Measurements from ENCODE around the gene AMPD2.
"Not testable (repeated sequence)": the region's sequence is repeated elsewhere in the genome, so short reads cannot be mapped to it uniquely, and the experiment has no call there.

AMPD2 gene

DNA sequence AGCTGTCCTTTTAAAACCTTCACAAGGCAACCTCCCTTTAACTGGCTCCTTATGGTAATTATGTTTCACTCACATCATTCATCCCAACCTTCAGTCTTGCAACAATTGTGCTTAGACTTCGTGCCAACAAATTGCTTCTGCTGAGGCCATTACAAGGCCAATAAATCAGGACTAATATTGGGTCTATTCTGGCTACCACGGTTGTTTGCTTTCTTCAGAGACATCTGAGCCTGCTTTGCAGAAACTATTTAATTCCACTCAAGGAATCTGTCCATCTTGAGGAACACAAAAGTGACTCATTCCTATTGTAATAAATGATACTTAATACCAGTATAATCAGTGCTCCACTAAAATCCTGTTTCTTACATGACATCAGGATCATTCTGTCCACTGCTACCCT lies 33.7 kb downstream of the AMPD2 start:
- no peak for DNase-seq

DNA sequence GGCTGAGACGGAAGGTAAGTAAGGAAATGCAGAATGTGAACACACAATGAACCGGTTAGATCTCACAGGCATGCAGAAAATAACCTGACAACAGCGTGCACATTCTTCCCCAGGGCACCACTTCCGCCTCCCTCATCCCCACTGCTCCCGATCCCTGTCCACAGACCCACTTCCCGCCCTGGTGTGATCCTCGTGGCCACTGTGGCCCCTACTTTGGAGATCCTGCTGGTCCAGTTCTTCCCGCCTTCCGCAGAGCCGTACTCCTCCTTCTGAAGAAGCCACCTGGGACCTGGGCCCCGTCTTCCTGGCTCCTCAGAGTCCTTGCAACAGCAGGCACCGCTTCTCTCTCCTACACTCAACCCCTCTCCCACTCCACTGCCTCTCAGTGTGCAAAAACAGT lies 34.9 kb downstream of the AMPD2 start:
- no peak for DNase-seq

DNA sequence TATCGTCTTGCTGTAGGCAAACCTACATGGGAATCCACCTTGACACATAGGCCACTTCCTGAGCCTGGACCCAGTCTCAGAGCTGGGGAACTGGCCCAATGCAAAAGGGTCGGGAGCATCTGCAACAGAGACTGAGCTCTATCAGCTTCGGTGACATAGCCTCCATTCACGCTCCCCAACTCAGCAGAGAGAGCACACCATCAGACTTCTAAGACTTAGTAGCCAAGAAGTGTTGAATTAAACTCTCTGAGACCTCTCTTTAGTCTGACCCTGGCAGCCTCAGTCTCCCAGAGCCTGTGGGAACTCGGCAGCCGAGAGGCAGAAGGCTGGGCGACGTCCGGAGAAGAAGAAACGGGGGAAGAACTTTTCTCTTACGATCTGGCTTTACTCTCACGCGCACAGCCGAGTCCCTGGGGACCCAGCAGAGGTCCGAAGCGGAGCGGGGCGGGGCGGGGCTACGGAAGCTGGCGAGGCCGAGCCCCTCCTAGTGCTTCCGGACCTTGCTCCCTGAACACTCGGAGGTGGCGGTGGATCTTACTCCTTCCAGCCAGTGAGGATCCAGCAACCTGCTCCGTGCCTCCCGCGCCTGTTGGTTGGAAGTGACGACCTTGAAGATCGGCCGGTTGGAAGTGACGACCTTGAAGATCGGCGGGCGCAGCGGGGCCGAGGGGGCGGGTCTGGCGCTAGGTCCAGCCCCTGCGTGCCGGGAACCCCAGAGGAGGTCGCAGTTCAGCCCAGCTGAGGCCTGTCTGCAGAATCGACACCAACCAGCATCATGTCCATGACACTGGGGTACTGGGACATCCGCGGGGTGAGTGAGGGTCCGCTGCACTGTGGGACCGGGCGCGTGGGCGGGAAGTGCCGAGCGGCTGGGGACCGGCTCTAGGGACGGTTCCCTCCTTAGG lies 36.2 kb downstream of the AMPD2 start, which contains the start of gene GSTM4:
GSTM4 (plus strand) TSS at position 485 of the 905 bp plus-strand sequence; CDS start at position 776, 291 bp downstream.
- DNase-seq: peak in 3 of 4 experiments; percentile 28 to 42 (median 34)

DNA sequence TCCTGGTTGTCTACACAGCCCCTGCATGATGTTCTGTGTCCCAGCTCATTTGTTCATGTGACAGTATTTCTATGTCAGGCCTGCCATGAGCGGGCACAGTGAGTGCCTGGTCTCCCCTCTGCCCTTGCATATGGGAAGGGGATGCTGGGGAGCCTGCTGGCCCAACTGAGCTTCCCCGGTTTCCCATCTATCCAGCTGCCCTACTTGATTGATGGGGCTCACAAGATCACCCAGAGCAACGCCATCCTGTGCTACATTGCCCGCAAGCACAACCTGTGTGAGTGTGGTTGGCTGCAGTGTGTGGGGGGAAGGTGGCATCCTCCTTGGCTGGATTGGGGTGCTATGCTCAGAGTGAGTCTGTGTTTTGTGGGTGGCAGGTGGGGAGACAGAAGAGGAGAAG lies 37.8 kb downstream of the AMPD2 start:
- no peak for DNase-seq

DNA sequence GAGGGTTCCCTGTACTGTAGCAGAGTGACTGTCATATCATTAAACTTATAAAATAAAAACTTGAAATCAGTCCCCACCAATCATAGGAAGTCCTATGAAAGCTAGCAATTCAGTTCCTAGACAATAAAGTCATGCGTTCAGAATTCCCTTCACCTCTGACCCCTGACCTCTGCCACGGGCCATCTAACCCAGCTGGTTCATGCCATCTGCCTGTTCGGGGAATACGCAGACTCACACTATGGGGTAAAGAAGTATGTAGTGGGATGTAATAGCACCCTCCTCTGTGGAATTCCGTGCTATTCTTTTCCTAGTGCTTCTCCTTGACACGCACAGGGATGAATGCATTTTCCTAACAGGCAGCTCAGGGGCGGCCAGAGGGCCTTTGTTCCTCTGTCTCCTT lies 38.3 kb downstream of the AMPD2 start:
- no peak for DNase-seq

DNA sequence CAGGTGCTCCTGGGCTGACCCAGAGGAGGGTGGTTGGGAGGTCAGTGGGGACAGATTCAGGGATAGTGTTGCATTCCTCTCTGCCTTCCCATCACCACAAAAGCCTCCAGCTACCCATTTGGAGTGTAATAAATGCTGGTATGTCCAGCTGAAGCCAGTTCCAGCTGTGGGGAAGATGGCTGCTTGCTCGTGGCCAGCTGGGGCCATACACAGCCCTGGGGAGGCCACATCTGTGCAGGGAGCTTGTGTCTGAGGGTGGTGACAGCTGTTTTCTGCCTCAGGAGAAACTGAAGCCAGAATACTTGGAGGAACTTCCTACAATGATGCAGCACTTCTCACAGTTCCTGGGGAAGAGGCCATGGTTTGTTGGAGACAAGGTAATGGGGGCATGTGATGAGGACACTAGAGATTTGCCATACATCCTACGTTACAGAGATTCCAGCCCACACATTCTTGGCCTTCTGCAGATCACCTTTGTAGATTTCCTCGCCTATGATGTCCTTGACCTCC lies 39.0 kb downstream of the AMPD2 start:
- DNase-seq: no peak

DNA sequence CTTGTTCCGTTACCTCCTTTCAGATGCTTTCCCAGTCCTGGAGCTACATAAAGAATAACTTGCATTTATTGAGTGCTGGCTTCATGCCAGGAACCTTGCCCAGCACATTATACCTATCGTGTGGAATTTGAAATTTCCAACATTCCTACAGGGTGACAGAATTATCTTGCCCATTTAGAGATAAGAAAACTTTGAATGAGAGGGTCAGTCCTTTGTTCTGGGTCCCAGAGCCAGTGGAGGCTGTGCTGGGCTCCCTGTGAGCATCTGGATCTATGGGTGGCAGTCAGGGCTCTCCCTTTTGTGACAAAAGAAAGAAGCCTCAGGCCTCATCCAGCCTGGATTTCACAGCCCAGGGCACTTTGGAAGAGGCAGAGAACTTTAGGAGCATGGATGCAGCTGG lies 39.5 kb downstream of the AMPD2 start:
- DNase-seq: no peak

DNA sequence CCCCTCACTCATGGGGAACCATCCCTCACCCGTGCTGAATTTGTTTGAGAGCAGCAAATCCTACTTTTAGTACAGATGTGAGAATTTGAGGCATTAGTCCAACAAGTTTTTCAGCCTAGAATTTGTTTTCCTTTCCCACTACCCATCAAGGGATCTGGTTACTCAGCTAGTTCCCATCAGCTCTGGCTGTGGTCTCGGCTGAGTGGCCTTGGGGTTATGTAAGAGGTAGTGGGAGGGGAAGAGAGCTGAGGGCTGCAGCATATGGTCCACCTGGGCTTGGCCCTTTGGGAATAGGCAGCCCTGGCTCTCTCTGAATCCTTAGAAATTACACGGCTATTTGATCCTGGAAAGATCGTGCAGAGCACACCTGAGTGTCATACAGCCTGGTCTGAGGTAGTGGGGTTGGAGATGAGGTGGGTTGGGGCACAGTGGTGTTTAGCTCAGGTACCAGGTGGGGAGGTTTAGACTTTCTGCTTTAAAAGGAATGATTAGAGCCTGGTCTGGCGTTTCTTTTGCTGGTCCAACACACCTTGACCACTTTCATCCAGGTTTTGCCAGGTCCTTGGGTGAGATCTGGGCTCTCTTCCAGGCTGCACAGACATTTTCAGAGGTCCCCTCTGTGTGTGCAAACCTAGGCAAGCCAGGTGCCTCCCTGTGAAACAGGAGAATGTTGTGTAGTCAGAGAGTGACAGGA lies 40.5 kb downstream of the AMPD2 start:
- no peak for DNase-seq

DNA sequence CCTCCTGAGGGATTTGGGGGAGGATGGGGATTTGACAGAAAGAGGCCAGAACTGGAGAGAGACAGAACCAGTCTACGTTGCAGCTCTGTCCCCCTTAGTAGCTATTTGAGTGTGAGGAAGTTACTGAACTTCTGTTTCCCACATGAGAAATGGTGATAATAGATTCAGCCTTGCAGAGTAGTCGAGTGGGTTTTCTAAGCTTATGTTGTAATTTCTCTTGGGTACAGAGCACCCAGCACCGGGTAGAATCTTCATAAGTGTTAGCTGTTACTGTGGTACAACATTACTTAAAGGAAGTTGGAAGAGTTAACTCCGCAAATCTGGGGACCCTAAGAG lies 41.0 kb downstream of the AMPD2 start:
- DNase-seq: not testable (repeated sequence)

DNA sequence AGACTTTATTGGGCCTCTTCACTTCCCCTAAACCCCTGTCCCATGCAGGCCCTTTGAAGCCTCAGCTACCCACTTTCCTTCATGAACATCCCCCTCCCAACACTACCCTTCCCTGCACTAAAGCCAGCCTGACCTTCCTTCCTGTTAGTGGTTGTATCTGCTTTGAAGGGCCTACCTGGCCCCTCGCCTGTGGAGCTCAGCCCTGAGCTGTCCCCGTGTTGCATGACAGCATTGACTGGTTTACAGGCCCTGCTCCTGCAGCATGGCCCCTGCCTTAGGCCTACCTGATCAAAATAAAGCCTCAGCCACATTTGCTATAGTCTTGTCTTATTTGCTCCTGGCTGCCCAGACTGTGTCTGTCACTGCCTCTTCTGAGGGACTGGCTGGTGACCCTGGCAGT lies 41.8 kb downstream of the AMPD2 start:
- no peak for DNase-seq

DNA sequence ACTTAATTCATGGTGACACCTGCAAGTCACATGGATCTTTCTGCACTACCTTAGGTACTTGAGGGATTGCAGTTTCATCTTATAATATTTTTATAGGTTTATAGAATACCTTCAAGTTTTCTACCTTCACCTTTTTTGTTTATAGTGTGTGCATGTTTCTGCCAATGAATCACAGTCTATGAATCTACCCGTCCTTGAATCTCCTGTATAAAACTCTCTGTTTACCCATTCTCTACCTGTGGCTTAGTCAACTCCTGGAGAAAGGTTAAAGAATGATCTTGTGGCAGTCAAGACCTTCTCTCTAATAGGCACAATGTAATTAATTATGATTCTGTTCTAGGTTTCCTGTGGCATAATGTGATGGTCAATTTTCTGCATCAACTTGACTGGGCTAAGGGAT lies 45.0 kb downstream of the AMPD2 start:
- no peak for DNase-seq

DNA sequence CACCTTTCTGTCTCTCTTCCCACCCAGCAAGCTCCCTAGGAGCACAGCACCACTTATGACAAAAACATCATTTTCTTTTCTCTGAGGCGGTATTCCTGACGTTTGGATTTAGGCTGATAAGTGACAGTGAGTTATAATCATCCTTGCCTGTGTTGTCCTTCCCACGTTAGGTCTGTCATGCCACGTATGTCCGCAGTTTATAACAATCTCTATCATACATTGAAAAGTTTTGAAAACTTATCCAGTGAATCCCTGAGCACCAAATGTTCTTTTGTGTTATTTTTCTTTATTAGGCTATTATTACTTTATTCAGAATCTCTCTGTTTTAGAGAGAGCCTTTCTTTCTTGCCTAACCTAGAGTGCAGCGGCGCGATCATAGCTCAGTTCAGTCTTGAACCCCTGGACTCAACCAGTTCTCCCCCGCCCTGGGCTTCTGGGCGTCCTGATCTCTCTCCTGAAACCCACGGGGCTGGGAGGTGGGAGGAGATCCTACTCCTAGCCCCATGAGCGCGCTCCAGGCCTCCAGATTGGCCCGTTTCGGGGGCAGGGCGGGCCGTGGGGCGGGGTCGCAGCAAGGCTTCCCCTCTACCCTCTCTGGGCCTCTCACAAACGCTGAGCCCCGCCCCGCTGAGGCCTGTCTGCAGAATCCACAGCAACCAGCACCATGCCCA lies 48.0 kb downstream of the AMPD2 start, which contains the start of gene GSTM2:
GSTM2 (plus strand) TSS at position 606 of the 671 bp plus-strand sequence; CDS start at position 665, 59 bp downstream.
- peak; percentile 18 to 60 (median 39) for DNase-seq

DNA sequence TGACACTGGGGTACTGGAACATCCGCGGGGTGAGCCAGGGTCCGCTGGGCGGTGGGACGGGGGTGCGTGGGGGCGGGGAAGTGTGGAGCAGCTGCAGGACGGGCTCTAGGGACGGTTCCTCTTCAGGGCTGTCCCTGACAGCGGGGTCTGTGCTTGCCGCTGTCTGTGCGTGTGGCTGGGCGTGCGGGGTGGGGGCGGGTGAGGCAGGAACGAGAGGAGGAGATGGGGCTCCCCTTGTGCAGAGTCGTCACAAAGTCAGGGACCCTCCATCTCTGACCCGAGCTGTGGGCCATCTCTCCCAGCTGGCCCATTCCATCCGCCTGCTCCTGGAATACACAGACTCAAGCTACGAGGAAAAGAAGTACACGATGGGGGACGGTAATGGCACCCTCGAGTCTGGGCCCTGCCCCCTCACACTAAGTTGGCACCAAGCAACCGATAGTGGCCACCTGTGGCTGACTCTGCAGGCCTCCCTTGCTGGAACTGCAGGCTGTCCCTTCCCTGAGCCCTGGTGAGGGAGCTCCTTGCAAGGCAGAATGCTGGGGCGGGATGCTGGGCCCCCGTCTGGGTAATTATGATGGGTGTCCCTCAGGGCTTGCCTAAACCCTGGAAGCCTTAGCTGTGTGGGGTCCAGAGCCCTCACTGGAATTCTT lies 48.6 kb downstream of the AMPD2 start:
- DNase-seq: no peak

DNA sequence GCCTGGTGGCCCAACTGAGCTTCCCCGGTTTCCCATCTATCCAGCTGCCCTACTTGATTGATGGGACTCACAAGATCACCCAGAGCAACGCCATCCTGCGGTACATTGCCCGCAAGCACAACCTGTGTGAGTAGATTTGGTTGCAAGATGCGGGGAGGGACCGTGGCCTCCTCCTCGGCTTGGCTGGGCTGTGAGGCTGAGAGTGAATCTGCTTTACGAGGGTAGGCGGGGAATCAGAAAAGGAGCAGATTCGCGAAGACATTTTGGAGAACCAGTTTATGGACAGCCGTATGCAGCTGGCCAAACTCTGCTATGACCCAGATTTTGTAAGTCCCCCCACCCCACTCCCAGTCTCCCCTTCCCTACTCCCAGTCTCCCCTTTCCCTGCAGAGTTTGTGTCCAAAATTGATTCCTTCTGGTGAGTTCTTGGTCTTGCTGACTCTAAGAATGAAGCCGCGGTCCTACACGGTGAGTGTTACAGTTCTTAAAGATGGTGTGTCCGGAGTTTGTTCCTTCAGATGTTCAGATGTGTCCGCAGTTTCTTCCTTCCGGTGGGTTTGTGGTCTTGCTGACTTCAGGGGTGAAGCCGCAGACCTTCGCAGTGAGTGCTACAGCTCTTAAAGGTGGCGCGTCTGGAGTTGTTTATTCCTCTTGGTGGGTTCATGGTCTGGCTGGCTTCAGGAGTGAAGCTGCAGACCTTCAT lies 49.8 kb downstream of the AMPD2 start:
- DNase-seq: no peak

DNA sequence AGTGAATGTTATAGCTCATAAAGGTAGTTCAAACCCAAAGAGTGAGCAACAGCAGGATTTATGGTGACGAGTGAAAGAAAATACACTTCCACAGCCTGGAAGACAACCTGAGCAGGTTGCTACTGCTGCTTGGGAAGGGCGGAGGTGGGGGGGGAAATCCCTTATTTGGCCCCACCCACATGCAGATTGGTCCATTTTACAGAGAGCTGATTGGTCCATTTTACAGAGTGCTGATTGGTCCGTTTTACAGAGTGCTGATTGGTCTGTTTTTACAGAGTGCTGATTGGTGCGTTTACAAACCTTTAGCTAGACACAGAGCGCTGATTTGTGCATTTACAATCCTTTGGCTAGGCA lies 50.3 kb downstream of the AMPD2 start:
- DNase-seq: not testable (repeated sequence)

DNA sequence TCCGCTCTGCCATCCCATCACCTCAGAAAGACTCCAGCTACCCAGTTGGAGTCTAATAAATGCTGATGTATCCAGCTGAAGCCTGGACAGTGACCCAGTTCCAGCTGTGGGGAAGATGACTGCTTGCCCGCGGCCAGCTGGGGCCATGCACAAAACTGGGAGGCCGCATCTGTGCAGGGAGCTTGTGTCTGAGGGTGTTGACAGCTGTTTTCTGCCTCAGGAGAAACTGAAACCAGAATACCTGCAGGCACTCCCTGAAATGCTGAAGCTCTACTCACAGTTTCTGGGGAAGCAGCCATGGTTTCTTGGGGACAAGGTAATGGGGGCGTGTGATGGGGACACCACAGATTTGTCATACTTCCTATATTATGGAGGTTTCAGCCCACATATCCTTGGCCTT lies 51.4 kb downstream of the AMPD2 start:
- no peak for DNase-seq

DNA sequence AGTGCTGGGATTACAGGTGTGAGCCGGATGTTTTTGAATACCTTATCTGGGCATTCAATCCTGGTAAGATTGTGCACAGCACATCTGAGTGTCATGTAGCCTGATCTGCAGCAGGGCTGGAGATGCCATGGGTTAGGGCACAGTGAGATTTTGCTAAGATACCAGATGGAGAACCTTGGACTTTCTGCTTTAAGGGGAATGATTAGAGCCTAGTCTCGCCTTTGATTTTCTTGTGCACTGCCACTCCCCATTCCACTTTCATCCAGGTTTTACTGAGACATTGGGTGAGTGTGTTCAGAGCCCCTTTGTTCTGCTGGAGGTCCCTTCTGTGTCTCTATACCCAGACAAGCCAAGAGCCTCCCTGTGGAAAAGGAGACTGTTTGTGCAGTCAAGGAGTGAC lies 54.2 kb downstream of the AMPD2 start:
- not testable (repeated sequence) for DNase-seq

DNA sequence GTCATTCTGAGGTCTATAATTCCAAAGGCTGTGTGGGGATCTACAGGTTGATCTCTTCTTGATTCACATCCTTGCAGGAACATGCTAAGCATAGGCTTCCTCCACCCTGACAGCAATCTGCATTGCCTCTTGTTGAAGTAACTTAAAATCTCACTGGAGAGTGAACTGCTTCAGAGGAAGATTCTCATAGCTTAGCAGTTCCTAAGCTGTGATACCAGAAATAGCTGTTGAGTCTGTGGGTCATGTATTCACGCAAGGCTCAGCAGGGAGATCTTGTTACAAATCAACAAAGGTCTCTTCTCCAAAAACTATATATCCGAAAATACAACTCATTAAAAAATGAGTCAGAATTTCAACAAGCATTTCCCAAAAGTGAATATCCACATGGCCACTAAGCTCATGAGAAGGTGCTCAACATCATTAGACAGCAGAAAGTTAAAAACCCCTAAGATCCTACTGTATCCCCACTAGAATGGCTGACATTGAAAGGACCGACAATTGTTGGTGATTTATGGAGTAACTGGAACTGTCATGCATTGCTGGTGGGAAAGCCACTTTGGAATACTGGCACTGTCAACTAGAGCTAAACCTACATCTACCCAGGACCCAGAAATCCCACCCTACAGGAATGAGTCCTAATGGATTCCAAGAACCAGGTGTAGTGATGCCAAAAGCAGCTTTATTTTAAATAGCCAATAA lies 57.2 kb downstream of the AMPD2 start:
- DNase-seq: not testable (repeated sequence)

DNA sequence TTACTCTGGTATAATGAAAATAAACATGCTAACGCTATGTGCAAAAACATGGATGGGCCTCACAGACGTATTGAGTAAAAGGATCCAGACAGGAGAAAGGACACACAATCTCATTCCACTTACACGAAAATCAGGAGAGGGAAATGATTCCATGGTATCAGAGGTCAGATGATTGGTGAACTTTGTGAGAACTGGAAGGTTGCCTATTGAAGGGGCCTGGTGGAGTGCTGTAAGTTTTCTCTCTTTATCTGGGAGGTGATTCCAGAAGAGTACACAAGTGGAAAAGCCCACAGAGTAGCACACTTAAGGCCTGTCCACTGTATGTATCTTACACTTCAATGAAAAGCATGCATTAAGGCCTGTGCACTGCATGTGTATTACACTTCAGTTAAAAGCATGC lies 57.8 kb downstream of the AMPD2 start:
- DNase-seq: no peak

DNA sequence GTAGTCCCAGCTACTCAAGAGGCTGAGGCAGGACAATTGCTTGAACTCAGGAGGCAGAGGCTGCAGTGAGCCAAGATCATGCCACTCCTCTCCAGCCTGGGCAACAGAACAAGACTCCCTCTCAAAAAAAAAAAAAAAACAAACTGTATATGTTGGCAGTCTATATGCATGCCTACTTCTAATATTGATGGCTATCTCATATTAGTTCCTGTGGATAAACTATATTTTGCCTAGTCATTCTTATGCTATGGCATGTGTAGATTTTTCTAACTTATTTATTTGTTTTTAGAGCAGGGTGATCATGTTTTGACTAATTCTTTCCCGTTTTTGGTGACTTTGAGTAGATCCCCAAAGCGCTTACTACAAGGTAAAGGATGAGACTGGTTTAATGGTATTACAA lies 59.0 kb downstream of the AMPD2 start:
- not testable (repeated sequence) for DNase-seq
